GM18907 (cell line): Measurements from ENCODE around the gene HECTD2.
"Not testable (repeated sequence)": the region's sequence is repeated elsewhere in the genome, so short reads cannot be mapped to it uniquely, and the experiment has no call there.

ENCODE experiments used
- ATAC-seq: cut with Tn5 transposase; IDR thresholded peaks from one replicate; pipeline ENCODE4 v1.9.1; 2021; ENCODE audit warnings: mild to moderate bottlenecking, moderate library complexity; ENCODE audit not compliant: unreplicated experiment

HECTD2 gene

DNA sequence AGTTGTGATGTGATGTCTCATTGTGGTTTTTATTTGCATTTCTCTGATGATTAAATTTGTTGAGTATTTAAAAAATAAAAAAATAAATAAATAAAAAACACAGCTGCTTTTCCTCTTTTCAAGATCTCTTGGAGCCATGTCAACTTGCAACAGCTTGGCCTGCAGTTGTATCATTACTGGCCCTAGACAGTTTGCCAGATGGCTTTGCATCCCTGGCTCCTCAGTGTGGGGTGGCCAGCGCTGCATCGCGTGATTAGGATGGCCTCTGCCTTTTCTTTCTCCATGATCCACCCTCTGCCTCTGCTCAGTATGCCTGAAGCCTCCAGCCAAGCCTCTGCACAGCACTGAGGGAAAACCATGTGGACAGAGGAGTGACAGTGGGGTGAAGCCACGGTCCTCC, 126.0 kb downstream of the HECTD2 start:
- no peak for ATAC-seq

DNA sequence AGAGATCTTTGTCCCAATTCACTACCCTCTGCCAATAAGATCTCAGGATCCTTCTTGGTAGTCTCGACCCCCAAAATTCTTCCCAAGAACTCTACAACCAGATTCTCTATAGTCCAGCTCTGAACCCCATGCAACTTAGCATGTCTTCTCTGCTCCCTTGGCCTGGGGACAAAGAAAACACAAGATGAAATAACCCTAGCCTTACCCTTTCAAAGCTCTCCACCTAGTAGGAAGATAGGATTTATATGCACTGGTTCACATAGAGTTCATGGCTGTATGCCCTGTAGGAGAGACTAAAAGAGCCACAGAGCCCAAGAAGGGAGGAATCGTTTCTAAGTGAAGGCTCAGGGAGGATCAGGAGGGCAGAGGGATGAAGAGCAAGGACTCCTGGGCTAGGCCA, 126.6 kb downstream of the HECTD2 start:
- no peak for ATAC-seq

DNA sequence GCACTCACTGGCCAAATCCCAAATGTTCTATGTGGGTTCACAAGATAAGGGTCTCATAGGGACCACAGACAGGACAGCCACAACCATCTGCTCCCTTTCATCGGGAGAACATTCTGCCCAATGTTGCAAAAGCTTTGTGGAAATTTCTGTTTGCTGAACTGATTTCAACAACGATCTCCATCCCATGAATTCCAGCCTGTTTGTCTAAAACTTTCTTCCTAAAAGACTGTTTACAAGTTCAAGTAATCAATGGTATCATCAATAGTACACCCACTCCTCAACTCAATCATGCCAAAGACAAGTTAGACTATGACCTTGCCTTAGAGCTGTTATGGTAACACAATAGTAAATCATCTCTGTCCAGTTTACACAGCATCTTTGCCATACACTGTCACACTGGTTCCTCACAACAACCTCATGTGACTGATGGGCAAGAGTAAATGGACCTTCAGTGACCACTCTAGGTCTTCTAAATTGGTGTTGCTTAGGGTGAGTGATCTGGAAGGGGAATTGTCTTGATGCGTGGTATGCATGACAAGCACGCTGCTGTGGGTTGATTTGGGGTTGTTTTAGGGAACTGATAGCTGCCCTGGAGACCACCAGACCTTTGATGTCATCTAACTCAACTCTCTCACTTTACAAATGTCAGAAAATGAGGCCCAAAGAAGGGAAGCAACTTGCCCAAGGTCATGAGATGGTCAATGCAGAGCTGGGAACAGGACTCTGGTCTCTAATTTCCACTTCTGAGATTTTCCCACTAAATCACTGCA, 127.7 kb downstream of the HECTD2 start:
- no peak for ATAC-seq

DNA sequence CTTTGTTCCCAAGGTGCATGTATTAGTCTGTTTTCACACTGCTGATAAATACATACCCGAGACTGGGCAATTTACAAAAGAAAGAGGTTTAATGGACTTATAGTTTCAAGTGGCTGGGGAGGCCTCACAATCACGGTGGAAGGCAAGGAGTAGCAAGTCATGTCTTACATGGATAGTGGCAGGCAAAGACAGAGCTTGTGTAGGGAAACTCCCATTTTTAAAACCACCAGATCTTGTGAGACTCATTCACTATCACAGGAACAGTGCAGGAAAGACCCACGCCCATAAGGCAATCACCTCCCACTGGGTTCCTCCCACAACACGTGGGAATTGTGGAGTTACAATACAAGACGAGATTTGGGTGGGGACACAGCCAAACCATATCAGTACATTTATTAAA, 129.8 kb downstream of the HECTD2 start:
- no peak for ATAC-seq

DNA sequence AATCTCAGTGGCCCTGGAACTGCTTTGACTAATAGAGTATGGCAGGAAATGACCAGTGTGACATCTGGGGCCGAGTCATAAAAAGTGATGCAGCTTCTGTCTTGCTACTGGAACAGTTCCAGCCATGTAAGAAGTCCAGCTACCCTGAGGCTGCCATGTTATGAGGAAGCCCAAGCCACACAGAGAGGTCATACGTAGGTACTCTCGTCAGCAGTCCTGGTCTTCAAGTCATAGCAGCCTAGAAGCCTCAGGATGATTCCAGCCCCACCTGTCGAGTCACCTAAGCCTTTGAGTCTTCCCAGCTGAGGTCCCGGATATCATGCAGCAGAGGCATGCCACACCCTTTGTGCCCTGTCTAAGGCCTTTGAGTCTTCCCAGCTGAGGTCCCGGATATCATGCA, 130.6 kb downstream of the HECTD2 start:
- no peak for ATAC-seq

DNA sequence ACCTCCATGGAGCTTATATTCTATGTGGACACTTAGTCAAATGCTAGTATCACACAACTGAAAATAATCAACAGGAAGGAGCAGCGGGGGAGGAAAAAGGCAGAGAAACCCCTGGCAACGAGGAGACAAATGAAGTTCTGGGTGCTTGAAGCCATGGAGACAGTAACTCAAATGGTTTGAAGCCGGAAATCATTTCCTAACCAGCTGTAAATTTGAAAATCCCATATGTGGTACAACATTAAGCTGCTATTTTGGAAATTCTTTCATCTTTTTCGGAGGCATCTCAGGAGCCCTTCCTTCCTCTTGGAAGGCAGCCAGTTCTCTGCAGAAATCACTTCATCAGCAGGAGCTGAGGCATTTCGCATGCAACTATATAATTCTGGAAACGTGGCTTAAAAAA, 131.3 kb downstream of the HECTD2 start:
- no peak for ATAC-seq

DNA sequence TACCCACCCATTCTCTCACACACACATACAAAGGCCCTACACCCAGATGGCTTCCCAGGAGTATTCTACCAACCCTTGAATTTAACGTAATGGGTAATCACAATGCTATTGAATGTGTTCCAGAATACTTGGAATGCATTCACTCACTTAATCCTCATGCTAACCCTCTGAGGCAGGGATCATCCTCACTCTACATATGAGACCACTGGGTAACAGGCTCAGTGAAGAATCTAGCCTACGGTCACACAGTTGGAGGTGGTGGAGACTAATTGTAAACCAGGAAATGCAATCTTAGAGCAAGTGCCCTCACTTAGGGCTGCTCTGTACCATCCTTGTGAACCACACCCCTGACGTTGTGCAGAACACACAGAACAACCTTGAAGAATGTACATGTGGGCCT, 135.2 kb downstream of the HECTD2 start:
- ATAC-seq, result no peak

DNA sequence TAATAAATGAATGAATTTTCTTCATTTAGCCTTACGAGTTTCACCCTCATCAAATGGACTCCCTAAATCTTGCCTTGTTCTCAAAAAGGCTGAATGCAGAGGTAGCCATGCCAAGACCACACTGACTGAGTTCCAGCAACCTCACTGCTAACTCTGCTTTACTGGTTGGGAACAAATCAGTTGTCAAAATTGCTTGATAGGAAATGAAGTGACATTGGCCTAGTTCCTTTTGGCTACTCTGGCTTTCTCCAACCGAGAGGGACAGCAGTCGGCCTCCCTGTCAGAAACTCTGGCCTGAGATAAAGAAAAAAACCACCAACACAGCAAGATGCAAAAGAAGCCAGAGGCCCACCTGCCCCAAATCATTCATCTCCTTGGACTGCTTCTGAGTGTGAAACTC, 135.7 kb downstream of the HECTD2 start:
- no peak for ATAC-seq

DNA sequence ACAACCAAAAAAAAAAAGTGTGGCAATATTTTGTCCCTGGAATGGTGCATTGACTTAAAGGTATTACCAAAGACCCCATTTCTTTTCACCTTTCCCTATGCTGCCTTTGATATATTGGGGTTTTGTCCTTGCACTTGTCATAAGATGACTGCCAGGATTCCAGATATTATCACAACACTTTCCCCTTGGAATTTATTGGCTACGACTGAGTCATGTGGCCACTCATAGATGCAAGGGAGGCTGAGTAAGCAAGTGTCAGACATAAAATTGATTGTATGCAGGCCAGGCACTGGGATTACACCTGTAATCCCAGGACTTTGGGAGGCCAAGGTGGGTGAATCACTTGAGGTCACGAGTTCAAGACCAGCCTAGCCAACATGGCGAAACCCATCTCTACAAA, 139.1 kb downstream of the HECTD2 start:
- ATAC-seq, result no peak

DNA sequence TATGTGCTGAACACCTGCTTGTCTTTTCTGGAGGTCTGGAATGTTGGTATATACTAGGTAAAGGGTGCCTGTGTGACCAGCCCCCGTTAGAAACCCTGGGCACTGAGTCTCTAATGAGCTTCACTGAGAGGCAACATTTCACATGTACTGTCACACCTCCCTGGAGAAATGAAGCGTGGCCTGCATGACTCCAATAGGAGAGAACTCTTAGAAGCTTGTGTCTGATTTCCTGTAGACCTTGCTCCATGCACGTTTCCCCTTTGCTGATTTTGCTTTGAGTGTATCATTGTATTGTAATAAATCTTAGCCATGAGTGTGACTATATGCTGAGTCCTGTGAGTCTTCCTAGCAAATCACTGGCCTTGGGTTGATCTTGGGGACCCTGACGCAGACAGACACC, 139.9 kb downstream of the HECTD2 start:
- ATAC-seq, result no peak

DNA sequence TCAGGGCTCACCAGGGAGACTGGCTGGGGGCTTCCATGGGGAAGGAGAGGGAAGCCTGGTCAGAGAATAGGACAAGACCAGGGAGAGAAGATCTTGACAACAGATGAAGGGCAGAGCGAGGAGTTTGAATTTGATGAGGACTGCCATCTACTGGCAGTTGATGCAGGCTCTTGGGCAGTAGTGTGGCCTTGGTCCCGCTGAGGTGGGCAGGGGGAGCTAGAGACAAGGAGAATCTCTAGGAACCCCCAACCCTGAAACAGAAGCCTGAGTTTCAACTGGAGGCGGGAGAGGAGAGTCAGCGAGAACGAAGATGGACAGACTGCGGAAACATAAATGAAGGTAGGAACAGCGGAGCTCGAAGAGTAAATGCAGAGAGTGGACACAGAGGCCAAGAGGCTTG, 141.7 kb downstream of the HECTD2 start:
- no peak for ATAC-seq

DNA sequence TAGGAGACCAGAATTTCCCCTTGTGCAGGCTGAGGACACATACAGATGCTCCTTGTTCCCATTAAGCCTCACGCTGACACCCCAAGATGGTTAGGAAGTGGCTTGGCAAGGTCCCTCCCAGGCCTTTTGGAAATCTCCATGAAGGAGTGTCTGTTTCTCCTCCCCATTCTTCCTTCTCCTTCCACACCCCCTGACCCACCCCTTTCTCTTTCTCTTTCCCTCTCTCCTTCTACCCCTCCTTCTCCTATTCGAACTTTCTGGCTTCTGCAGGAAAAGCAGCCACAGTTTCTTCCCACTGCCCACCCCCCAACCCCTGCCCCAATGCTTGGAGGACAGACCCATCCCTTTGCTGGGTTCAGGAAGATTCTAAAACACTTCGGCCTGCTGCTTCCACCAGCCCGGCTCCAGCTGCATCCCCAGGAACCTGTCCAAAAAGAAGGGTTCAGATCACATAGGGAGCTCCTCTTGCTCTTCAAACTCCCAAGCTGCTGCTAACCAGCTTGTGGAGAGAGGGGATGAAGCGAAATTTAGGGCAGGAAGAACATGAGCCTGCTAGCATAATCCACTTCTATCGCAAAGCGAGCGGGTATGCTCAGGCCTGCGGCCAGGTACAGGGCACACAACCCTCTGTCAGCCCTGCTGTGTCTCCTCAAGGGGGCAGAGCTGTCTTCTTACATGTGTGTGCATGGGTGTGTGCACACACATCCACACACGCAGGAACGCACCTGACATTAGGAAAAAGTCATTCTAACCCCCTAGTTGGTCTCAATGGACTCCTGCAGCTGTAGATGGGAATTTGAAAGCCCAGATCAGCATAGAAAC, 142.3 kb downstream of the HECTD2 start:
- ATAC-seq, result no peak

DNA sequence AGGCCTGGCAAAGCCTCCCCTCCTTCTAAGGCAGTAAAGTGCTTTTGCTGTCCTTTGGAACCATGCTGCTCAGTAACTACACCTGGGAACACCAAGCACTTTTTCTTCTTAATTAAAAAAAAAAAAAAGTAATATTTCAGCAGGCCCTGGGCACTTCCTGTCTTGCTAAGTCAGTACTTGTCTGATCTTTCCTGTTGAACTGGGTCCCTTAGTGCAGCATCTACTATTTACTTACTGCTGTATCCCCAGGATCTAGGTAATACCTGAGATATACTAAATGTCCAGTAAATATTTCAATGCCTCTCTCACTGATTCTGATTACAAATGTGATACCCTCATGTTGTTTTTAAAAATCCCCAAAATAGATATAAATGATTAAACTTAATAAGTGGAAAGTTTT, 145.3 kb downstream of the HECTD2 start:
- no peak for ATAC-seq

DNA sequence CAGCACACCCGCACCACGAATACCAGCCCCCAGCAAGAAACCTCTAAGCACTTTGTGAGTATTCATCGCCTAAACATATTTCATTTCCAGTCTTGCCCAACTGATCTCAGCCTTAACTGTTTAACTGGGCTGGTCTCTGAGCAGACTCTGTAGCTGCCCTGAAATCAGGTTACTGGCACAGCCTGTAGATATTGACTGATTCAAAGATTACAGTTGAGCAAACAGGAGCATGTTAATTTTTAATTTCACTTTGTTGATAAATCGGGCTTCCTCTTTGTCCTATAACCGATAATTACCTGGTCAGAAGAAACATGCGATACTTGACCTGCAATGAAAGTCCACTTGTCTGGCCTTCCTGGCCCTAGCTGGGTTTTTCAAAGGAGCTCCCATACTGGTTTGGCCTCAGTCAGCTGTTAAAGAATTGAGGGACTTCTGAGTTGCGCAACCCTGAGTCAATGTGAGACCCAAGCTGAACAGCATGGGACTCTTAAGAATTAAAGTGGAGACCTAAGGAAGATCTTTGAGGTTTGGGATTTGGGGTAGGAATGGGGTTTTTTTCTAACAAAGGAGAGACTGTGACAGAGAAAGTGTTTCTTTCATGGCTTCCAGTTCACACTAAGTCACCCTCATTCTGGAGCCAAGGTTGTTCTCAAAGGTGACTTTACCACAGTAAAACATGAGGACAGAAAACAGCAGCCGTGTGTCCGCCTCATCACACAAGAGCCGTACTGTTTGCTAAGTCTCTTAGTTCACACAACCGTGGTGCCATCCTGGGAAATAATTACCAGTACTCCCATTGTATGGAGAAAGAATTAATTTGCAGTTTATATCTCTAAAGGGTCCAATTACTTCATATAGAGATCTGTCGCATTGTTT, 146.8 kb downstream of the HECTD2 start:
- ATAC-seq, result no peak

DNA sequence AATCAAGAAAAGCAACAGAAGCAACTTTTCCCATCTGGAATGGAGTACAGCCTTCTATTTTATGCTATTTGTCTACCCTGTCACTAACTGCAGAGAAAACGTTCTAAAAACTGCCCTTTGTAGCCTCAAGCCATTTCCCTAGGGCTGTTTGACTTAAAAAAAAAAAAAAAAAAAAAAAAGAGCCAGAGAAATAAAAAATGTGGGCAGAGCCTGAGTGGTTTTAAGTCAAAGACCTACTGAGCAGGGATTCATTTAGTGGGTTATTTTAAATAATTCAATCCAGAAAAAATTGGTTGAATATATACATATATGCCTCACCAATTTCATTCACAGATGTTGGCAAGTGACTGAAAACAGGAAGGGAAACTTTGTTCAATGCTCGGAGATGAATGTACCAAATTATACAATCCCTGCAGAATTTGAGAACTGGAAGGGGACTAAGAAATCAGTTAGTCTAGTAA, 147.5 kb downstream of the HECTD2 start:
- ATAC-seq, result no peak

DNA sequence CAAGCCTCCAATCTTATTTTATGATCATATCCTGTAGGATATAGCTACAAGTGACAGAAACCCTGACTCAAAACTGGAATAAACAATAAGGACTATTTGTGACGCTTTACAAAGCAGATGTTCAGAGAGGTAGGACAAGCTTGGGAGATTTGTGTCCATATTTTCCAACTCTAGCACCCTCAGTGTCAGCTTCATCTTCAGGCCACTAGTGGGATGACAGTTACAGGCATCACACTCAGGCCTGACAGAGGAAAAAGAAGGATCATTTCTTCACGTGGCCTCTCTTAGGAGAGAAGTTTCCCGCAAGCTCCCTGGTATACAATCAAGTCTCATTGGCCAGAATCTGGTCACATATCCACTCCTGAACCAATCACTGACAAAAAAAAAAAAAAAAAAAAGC, 148.3 kb downstream of the HECTD2 start:
- ATAC-seq, result no peak

DNA sequence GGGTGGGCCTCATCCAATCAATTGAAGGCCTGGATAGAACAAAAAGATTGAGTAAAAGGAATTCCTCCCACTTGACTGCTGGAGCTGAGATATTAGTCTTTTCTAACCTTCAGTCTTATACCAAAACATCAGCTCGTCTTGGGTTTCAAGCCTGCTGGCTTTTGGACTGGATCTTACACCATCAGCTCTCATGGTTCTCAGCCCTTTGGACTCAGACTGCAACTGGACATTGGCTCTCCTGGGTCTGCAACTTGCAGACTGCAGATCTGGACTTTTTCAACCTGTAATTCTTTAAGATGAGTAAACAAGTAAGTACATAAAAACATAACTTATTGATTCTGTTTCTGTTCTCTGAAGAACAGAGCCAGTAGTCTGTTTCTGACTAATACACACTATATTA, 149.0 kb downstream of the HECTD2 start:
- ATAC-seq, result no peak

DNA sequence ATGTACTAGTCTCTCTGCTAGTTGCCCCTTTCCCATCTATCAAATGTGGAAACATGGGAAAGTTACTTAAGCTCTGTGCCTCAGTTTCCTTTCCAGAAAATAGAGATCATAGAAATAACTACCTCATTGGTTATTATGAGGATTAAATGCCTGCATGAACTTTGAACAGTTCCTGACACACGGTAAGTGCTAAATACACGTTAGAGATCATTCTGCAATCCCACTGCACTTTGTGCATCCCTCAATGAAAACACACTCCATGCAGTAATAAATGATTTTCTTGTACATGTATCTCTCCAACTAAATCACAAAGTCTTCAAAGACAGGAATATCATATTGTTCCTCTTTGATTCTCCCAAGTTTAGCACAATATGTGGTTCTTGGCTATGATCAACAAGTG, 149.6 kb downstream of the HECTD2 start:
- no peak for ATAC-seq

DNA sequence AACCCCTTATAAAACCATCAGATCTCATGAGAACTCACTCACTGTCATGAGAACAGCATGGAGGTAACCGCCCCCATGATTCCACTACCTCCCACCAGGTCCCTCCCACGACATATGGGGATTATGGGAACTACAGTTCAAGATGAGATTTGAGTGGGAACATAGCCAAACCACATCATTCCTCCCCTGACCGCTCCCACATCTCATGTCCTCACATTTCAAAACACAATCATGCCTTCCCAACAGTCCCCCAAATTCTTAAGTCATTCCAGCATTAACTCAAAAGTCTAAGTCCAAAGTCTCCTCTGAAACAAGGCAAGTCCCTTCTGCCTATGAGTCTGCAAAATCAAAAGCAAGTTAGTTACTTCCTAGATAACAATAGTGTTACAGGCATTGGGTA, 150.7 kb downstream of the HECTD2 start:
- not testable (repeated sequence) for ATAC-seq

DNA sequence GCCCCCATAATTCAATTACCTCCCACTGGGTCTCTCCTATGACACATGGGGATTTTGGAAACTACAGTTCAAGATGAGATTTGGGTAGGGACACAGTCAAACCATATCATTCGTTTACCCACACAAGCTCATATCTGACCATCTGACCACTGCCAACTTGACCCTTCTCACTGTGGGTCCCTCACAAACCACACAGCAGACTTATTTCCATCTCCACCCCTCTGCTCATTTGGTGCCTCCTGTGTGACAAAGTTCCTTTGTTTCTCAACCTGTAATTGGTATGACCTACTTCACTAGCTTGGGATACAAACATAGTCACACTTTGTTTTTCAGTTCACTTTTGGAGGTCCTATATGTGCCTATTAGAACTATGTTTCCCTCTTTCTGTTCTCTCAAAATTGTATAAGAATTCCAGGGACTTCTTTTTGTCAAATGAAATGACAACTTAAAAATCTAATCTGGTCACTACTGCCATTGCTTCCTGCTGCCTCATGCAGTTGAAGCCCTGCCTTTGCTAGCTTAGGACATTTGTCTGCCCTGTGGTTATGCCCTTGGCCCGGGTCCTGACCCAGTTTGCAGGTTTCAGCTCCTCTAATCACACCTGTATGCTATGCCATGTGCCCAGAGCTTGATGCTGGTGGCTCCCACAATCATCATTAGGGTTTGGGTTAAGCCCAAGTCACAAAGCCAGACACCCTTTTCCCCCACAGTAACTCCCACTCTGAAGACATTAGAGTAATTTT, 152.9 kb downstream of the HECTD2 start:
- no peak for ATAC-seq

DNA sequence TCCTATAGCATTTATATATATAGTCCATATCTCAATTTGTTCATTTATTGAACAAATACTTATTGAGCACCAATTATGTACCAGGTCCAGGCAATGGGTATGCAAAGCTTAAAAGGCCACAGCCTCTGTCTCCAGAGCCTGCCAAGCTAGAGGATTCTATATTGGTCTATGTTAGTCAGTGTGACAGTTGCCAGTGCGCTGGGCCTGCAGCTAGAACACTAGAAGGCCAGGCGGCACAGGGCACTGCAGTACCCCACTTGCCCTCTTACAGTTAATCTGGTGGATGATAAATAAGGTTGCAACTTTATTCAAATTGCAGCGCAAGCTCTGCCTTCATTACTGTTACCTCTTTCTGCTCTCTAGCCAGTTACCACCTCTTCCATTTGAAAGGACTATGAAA, 153.9 kb downstream of the HECTD2 start:
- no peak for ATAC-seq
